Peyer's patch (tissue), 4 donors: ENCODE results near the gene POLE3. TPM values are rescaled to one million over a fixed set of nuclear protein-coding genes. Genes with fewer than 3 reads are reported as not detected.
A peak's percentile ranks its signal among the peaks of the same experiment; 100 is the strongest.
"Not testable (repeated sequence)": the region's sequence is repeated elsewhere in the genome, so short reads cannot be mapped to it uniquely, and the experiment has no call there.

ENCODE experiments used
- DNase-seq, 3 donors: peaks; one replicate each; pipeline ENCODE4 v3.0.0-alpha.2; 2017 to 2019
- H3K27ac ChIP-seq, 4 donors: fragments of 200-600 bp; sonication (generic); one replicate each; pipeline ENCODE4 v1.5.1; 2016 to 2019
- H3K27me3 ChIP-seq, 2 donors: fragments of 200-600 bp; sonication (generic); one replicate each; pipeline ENCODE4 v1.5.1; 2019
- H3K36me3 ChIP-seq, 3 donors: fragments of 200-600 bp; sonication (generic); one replicate each; pipeline ENCODE4 v1.5.1; 2016 to 2019
- H3K4me1 ChIP-seq, 4 donors: fragments of 200-600 bp; sonication (generic); one replicate each; pipeline ENCODE4 v1.5.1; 2016 to 2019
- H3K4me3 ChIP-seq, 4 donors: fragments of 200-600 bp; sonication (generic); 1 replicate in 3 of 4; 2 replicates in 1 of 4; pipeline ENCODE4 v1.5.1; 2016 to 2019; ENCODE audit warnings: mild to moderate bottlenecking in 1 of 4
- H3K9me3 ChIP-seq, 4 donors: fragments of 200-600 bp; sonication (generic); one replicate each; pipeline ENCODE4 v1.5.1; 2016 to 2019; ENCODE audit warnings: mild to moderate bottlenecking in 1 of 4
- CTCF ChIP-seq, 6 experiments: fragments of 450-650 bp in 4 of 6; fragments of 200-600 bp in 2 of 6; sonication (generic) in 1 of 6; IDR thresholded peaks; one replicate each; pipeline ENCODE4 v1.5.1; 2017 to 2019; ENCODE audit warnings: antibody characterized with exemption in 6 of 6, mild to moderate bottlenecking in 3 of 6, moderate library complexity in 1 of 6
- POLR2A ChIP-seq, 2 donors: fragments of 450-650 bp; IDR thresholded peaks; one replicate each; pipeline ENCODE4 v1.5.1; 2017; ENCODE audit warnings: antibody characterized with exemption in 2 of 2, mild to moderate bottlenecking in 2 of 2, moderate library complexity in 2 of 2
- total RNA-seq, 4 donors: library from RNA; depleted of rRNA; stranded (reverse); fragments of >200 nt; gene quantifications; one replicate each; pipeline ENCODE4 v1.1.0, GENCODE V29; 2016

POLE3 gene
- total RNA-seq, 4 donors from 2014 or later = 13.8 to 56.9 (median 16.4) TPM

- TF ChIP-seq POLR2A (IDR thresholded peaks at IDR 0.05) (no peak), CTCF (IDR thresholded peaks at IDR 0.05) (no peak)
- DNase-seq = no peak
- peak overlapping the region; percentile 67 to 90 (median 82) for H3K4me3 ChIP-seq
- H3K9me3 ChIP-seq = no peaks in the 10 kb centered on the region
- H3K27me3 ChIP-seq = no peaks in the 10 kb centered on the region
- H3K36me3 ChIP-seq = peaks cover 0 to 15% (median 0%) of the 10 kb centered on the region in 3 donors
- H3K4me1 ChIP-seq = peaks cover 0 to 20% (median 5%) of the 10 kb centered on the region in 4 donors
- peak overlapping the region; percentile 92 to 97 (median 95) for H3K27ac ChIP-seq
Measured at GRCh38 chr9:113409883-113410206, 630 bp downstream of the POLE3 start.

GRCh38 chr9:113409481-113409880 lies 994 bp downstream of the POLE3 start:
- Histone ChIP-seq H3K9me3 (no peaks in the 10 kb centered on the region), H3K27ac (peak overlapping the region; percentile 92 to 97 (median 95)), H3K4me1 (peaks cover 0 to 20% (median 5%) of the 10 kb centered on the region in 4 donors), H3K4me3 (peak overlapping the region; percentile 67 to 90 (median 82)), H3K36me3 (peaks cover 0 to 15% (median 0%) of the 10 kb centered on the region in 3 donors), H3K27me3 (no peaks in the 10 kb centered on the region)
- no peak for DNase-seq
- TF ChIP-seq CTCF (IDR thresholded peaks at IDR 0.05) (no peak), POLR2A (IDR thresholded peaks at IDR 0.05) (no peak)

- peaks cover 0 to 20% (median 5%) of the 10 kb centered on the region in 4 donors for H3K4me1 ChIP-seq
- H3K27me3 ChIP-seq, H3K9me3 ChIP-seq, H3K27ac ChIP-seq, H3K4me3 ChIP-seq: not testable (repeated sequence)
- peak; percentile 29 to 92 (median 79) for TF ChIP-seq CTCF (IDR thresholded peaks at IDR 0.05)
- DNase-seq = peak; percentile 56 to 85 (median 67)
- peaks cover 0 to 15% (median 0%) of the 10 kb centered on the region in 3 donors for H3K36me3 ChIP-seq
Measured at GRCh38 chr9:113406873-113407511, 3.5 kb downstream of the POLE3 start.

DNA sequence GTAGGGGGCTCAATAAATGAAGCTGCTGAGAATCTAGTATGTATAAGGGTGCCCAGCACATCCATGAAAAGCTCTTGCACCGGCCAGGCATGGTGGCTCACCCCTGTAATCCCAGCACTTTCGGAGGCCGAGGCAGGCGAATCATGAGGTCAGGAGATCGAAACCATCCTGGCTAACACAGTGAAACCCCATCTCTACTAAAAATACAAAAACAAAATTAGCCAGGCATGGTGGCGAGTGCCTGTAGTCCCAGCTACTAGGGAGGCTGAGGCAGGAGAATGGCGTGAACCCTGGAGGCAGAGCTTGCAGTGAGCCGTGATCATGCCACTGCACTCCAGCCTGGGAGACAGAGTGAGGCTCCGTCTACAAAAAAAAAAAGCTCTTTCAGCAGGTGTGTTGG lies 4.1 kb downstream of the POLE3 start:
- H3K4me3 ChIP-seq, H3K9me3 ChIP-seq, H3K27me3 ChIP-seq, DNase-seq, H3K27ac ChIP-seq: not testable (repeated sequence)
- peaks cover 0 to 25% (median 7%) of the 10 kb centered on the region in 4 donors for H3K4me1 ChIP-seq
- peaks cover 0 to 15% (median 0%) of the 10 kb centered on the region in 3 donors for H3K36me3 ChIP-seq

GRCh38 chr9:113403646-113404045 lies 6.8 kb downstream of the POLE3 start:
- no peak overlapping the region for H3K4me3 ChIP-seq
- no peak for TF ChIP-seq POLR2A (IDR thresholded peaks at IDR 0.05)
- no peak for TF ChIP-seq CTCF (IDR thresholded peaks at IDR 0.05)
- H3K27me3 ChIP-seq = no peaks in the 10 kb centered on the region
- H3K4me1 ChIP-seq = peaks cover 0 to 31% (median 9%) of the 10 kb centered on the region in 4 donors
- no peaks in the 10 kb centered on the region for H3K9me3 ChIP-seq
- peaks cover 0 to 12% (median 0%) of the 10 kb centered on the region in 3 donors for H3K36me3 ChIP-seq
- no peak for DNase-seq
- no peak overlapping the region for H3K27ac ChIP-seq

GRCh38 chr9:113401027-113401792 lies 9.3 kb downstream of the POLE3 start, which contains the start of gene ALAD:
ALAD (minus strand) TSS chr9:113401284; CDS start chr9:113393559, 7,725 bp downstream.
- peak within 1 kb of the TSS; percentile 61 to 85 (median 68) for H3K27ac ChIP-seq
- no peaks in the 10 kb centered on the region for H3K36me3 ChIP-seq
- H3K4me1 ChIP-seq = peaks cover 0 to 30% (median 9%) of the 10 kb centered on the region in 4 donors
- H3K4me3 ChIP-seq = peak within 1 kb of the TSS; percentile 72 to 82 (median 79)
- peak; percentile 99 to 100 (median 100) for DNase-seq
- peak; percentile 76 to 79 for TF ChIP-seq POLR2A (IDR thresholded peaks at IDR 0.05)
- TF ChIP-seq CTCF (IDR thresholded peaks at IDR 0.05) = peak; percentile 90 to 98 (median 96)
- H3K9me3 ChIP-seq = no peaks in the 10 kb centered on the region
- H3K27me3 ChIP-seq = no peaks in the 10 kb centered on the region
